K562 (cell line): ENCODE measurements around the gene ZDHHC22. TPM values are rescaled to one million over a fixed set of nuclear protein-coding genes. Genes with fewer than 3 reads are reported as not detected.

ENCODE experiments used
- HCFC1 ChIP-seq: IDR thresholded peaks from 2 replicates; pipeline ENCODE4 v1.6.1; 2012; ENCODE audit warnings: low read depth, low read length, improper control_type of control experiment
- ILK ChIP-seq: fragments of 450-650 bp; IDR thresholded peaks from 2 replicates; pipeline ENCODE4 v1.6.1; 2016; ENCODE audit warnings: missing genetic modification characterization, low read depth, mild to moderate bottlenecking, missing compliant biosample characterization, moderate library complexity, borderline replicate concordance
- MBD1 ChIP-seq: fragments of 250-450 bp; sonication (Bioruptor Pico); IDR thresholded peaks from 2 replicates; pipeline ENCODE4 v1.8.0; 2022; ENCODE audit warnings: inconsistent platforms
- PATZ1 ChIP-seq: fragments of 250-450 bp; sonication (Bioruptor Pico); IDR thresholded peaks from 2 replicates; pipeline ENCODE4 v1.5.0; 2020; ENCODE audit warnings: mild to moderate bottlenecking, borderline replicate concordance
- RBM17 ChIP-seq: fragments of 200-400 bp; formaldehyde crosslinking; IDR thresholded peaks from 2 replicates; pipeline ENCODE4 v1.6.1; 2017; ENCODE audit warnings: low read depth, mild to moderate bottlenecking, low read length, borderline replicate concordance
- RBM34 ChIP-seq: fragments of 200-400 bp; formaldehyde crosslinking; IDR thresholded peaks from 2 replicates; pipeline ENCODE4 v1.6.1; 2018; ENCODE audit warnings: low read length, borderline replicate concordance; ENCODE audit not compliant: insufficient read depth
- TCF15 ChIP-seq: fragments of 250-450 bp; sonication (Bioruptor Pico); IDR thresholded peaks from 2 replicates; pipeline ENCODE4 v1.8.0; 2022; ENCODE audit warnings: moderate library complexity, mild to moderate bottlenecking, inconsistent platforms
- USF1 ChIP-seq: sonication (generic); formaldehyde crosslinking; IDR thresholded peaks from 2 replicates; pipeline ENCODE4 v1.9.0; 2022; ENCODE audit warnings: mild to moderate bottlenecking, missing genetic modification reagents
- YY1 ChIP-seq, 3 experiments: IDR thresholded peaks; 2 replicates each; pipeline ENCODE4 v1.6.1; 2011; ENCODE audit warnings: low read length in 2 of 3, mild to moderate bottlenecking in 2 of 3, moderate library complexity in 2 of 3, borderline replicate concordance in 1 of 3, control low read depth in 1 of 3, low read depth in 1 of 3; ENCODE audit not compliant: insufficient read depth in 3 of 3, insufficient replicate concordance in 2 of 3, control insufficient read depth in 1 of 3, insufficient read length in 1 of 3; ENCODE audit errors: extremely low read depth in 1 of 3
- ZNF121 ChIP-seq: sonication (generic); formaldehyde crosslinking; conservative IDR thresholded peaks from 2 replicates; pipeline ENCODE4 v1.8.0; 2022; ENCODE audit warnings: missing genetic modification reagents
- ZNF24 ChIP-seq: fragments of 450-650 bp; IDR thresholded peaks from 2 replicates; pipeline ENCODE4 v1.6.1; 2016
- ZNF347 ChIP-seq: fragments of 450-650 bp; formaldehyde crosslinking; IDR thresholded peaks from 2 replicates; pipeline ENCODE4 v1.4.0; 2020; ENCODE audit warnings: low read depth, mild to moderate bottlenecking, moderate library complexity
- ZNF668 ChIP-seq: fragments of 250-450 bp; sonication (Bioruptor Pico); IDR thresholded peaks from 2 replicates; pipeline ENCODE4 v1.8.0; 2022; ENCODE audit warnings: mild to moderate bottlenecking, inconsistent platforms
- ZNF778 ChIP-seq: fragments of 450-650 bp; formaldehyde crosslinking; IDR thresholded peaks from 2 replicates; pipeline ENCODE4 v1.4.0; 2020; ENCODE audit warnings: mild to moderate bottlenecking, moderate library complexity
- polyA plus RNA-seq, 8 experiments: library from polyadenylated mRNA; depleted of rRNA in 4 of 8; stranded (reverse) in 5 of 8; unstranded in 3 of 8; fragments of >200 nt; fragmentation: Nextera tagmentation in 2 of 8; fragmentation: Illumina TruSeq in 1 of 8; extraction: Ambion mirVana in 2 of 8; extraction: Trizol in 1 of 8; gene quantifications; 2 replicates each; pipeline versions ENCODE4 v1.2.1 to v1.2.3, GENCODE V29; 2011 to 2014; ENCODE audit warnings: inconsistent platforms in 1 of 8, missing spikeins in 1 of 8
- total RNA-seq, 7 experiments: library from RNA; depleted of rRNA in 6 of 7; stranded (reverse); fragments of >200 nt in 6 of 7; fragmentation: Illumina TruSeq in 2 of 7; extraction: Trizol in 2 of 7; gene quantifications; 2 replicates each; pipeline versions ENCODE4 v1.2.1 to v1.2.3, GENCODE V29; 2011 to 2021; ENCODE audit warnings: low replicate concordance in 1 of 7

ZDHHC22 gene
- total and polyA plus RNA-seq, 9 of the 15 experiments (the other 6 are each of a cell fraction or from before 2014, with no cell fraction given): not detected

GRCh38 chr14:77139022-77139421 is 2.6 kb downstream of the ZDHHC22 start (continued):
- no peak for TF ChIP-seq RBM17
- TF ChIP-seq USF1 (CRISPR knock-in tag): no peak
- no peak for TF ChIP-seq ZNF668
- TF ChIP-seq HCFC1: no peak
- no peak for TF ChIP-seq ZNF121 (CRISPR knock-in tag)
- TF ChIP-seq TCF15: no peak
- TF ChIP-seq PATZ1 (CRISPR knock-in tag): no peak
- no peak for TF ChIP-seq MBD1 (CRISPR knock-in tag)
- TF ChIP-seq YY1 (IDR thresholded peaks at IDR 0.05; ENCODE audit: borderline replicate concordance in 1 of 3, control insufficient read depth in 1 of 3, extremely low read depth in 1 of 3, insufficient read depth in 3 of 3, insufficient read length in 1 of 3, insufficient replicate concordance in 2 of 3, low read depth in 1 of 3, low read length in 2 of 3): no peak
- no peak for TF ChIP-seq RBM34
- no peak for TF ChIP-seq ILK (tag)
- TF ChIP-seq ZNF778 (CRISPR knock-in tag): no peak
- no peak for TF ChIP-seq ZNF24
- TF ChIP-seq ZNF347 (CRISPR knock-in tag): no peak
